IMR-90 (cell line): ENCODE data around the gene KLC3.

Experiments used
- MXI1 ChIP-seq: IDR thresholded peaks from 2 replicates; pipeline ENCODE4 v1.6.1; 2012; ENCODE audit warnings: low read depth, mild to moderate bottlenecking, low read length, moderate library complexity, borderline replicate concordance
- NFE2L2 ChIP-seq: fragments of 150-350 bp; IDR thresholded peaks from 2 replicates; pipeline ENCODE4 v1.6.1; 2016; ENCODE audit warnings: low read depth, mild to moderate bottlenecking, low read length
- POLR2A ChIP-seq: IDR thresholded peaks from 2 replicates; pipeline ENCODE4 v1.6.1; 2012; ENCODE audit warnings: mild to moderate bottlenecking, low read depth, low read length
- RCOR1 ChIP-seq: IDR thresholded peaks from 2 replicates; pipeline ENCODE4 v1.6.1; 2012; ENCODE audit warnings: mild to moderate bottlenecking, low read length, improper control_type of control experiment; ENCODE audit not compliant: insufficient replicate concordance
- RFX5 ChIP-seq: IDR thresholded peaks from 2 replicates; pipeline ENCODE4 v1.8.0; 2012; ENCODE audit warnings: low read depth, mild to moderate bottlenecking, low read length, moderate library complexity
- SMC3 ChIP-seq: fragments of 150-350 bp; IDR thresholded peaks from 2 replicates; pipeline ENCODE4 v1.6.1; 2016; ENCODE audit warnings: low read depth, mild to moderate bottlenecking, antibody characterized with exemption, low read length, moderate library complexity
- TF ChIP-seq, protein P1 (sequence below): conservative IDR thresholded peaks from 2 replicates; pipeline ENCODE4 v1.5.1; 2012; ENCODE audit warnings: mild to moderate bottlenecking, low read depth, low read length, improper control_type of control experiment
- TF ChIP-seq, protein P2 (sequence below): fragments of 150-350 bp; IDR thresholded peaks from 2 replicates; pipeline ENCODE4 v1.6.1; 2016; ENCODE audit warnings: low read depth, mild to moderate bottlenecking, low read length, moderate library complexity, borderline replicate concordance

DNA sequence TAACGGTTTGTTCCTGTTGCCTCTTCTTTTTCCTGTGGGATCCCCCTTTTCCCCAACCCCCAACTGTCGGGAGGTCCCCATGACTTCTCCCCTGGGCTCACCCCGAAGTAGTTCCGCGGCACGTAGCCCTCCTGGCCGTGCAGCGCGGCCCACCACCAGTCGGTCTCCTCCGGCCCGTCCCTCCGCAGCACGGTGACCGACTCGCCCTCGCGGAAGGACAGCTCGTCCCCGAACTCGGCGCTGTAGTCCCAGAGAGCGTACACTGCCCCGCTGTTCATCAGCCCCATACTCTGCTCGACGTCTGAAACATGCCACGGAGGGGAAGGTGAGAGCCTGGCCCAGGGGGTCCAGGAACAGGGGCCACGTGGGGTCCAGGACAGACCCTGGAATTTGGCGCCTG lies 41.9 kb downstream of the KLC3 start:
- TF ChIP-seq, protein P1, sequence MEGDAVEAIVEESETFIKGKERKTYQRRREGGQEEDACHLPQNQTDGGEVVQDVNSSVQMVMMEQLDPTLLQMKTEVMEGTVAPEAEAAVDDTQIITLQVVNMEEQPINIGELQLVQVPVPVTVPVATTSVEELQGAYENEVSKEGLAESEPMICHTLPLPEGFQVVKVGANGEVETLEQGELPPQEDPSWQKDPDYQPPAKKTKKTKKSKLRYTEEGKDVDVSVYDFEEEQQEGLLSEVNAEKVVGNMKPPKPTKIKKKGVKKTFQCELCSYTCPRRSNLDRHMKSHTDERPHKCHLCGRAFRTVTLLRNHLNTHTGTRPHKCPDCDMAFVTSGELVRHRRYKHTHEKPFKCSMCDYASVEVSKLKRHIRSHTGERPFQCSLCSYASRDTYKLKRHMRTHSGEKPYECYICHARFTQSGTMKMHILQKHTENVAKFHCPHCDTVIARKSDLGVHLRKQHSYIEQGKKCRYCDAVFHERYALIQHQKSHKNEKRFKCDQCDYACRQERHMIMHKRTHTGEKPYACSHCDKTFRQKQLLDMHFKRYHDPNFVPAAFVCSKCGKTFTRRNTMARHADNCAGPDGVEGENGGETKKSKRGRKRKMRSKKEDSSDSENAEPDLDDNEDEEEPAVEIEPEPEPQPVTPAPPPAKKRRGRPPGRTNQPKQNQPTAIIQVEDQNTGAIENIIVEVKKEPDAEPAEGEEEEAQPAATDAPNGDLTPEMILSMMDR = no peak
- TF ChIP-seq, protein P2, sequence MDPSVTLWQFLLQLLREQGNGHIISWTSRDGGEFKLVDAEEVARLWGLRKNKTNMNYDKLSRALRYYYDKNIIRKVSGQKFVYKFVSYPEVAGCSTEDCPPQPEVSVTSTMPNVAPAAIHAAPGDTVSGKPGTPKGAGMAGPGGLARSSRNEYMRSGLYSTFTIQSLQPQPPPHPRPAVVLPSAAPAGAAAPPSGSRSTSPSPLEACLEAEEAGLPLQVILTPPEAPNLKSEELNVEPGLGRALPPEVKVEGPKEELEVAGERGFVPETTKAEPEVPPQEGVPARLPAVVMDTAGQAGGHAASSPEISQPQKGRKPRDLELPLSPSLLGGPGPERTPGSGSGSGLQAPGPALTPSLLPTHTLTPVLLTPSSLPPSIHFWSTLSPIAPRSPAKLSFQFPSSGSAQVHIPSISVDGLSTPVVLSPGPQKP = no peak
- TF ChIP-seq NFE2L2 (no peak), RCOR1 (no peak), MXI1 (no peak), POLR2A (no peak), RFX5 (no peak), SMC3 (no peak)
